Mononuclear cell (primary cell): ENCODE data around the gene NBDY. TPM values are rescaled to one million over a fixed set of nuclear protein-coding genes. Genes with fewer than 3 reads are reported as not detected.
"Not testable (repeated sequence)": the region's sequence is repeated elsewhere in the genome, so short reads cannot be mapped to it uniquely, and the experiment has no call there.

ENCODE experiments used
- H3K27me3 ChIP-seq: 2 replicates; pipeline ENCODE4 v1.6.0; 2011; ENCODE audit warnings: low read length, control low read depth; ENCODE audit not compliant: insufficient read depth
- H3K4me1 ChIP-seq: 2 replicates; pipeline ENCODE4 v1.5.1; 2011; ENCODE audit warnings: mild to moderate bottlenecking, low read length, control low read depth; ENCODE audit not compliant: insufficient read depth
- H3K4me3 ChIP-seq: 2 replicates; pipeline ENCODE4 v1.5.1; 2011; ENCODE audit warnings: mild to moderate bottlenecking, low read length, moderate library complexity
- H3K9me3 ChIP-seq: 2 replicates; pipeline ENCODE4 v1.5.1; 2011; ENCODE audit warnings: low read depth, mild to moderate bottlenecking, control low read depth, low read length
- total RNA-seq: library from RNA; depleted of rRNA; stranded (reverse); fragments of >200 nt; gene quantifications from one replicate; pipeline ENCODE4 v1.2.3, GENCODE V29; 2012

The NBDY gene
- total RNA-seq, 1 donor = 8.7 TPM

GRCh38 chrX:56760410-56761124 is 31.5 kb downstream of the NBDY start:
- H3K9me3 ChIP-seq, H3K4me3 ChIP-seq, H3K27me3 ChIP-seq: not testable (repeated sequence)
- peaks cover 33% of the 10 kb centered on the region for H3K4me1 ChIP-seq

DNA sequence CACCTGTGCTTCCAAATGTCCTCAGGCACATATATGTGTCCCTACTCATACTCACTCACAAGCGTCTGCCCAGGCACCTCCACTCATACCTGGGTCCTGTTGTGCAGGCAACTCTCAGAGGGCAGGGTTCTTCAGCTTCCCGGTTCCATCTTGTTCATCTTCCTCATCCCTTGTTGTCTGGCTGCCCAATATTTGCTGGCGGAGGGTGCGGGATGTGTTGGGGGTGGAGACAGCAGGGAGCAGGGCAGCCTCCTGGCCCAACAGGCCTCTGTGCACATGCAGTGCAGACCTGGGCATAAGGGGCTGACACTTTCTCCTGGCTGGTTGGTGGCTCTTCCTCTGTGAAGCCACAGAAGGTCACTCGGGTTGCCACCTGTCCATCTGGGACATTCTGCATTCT is 32.1 kb downstream of the NBDY start:
- Histone ChIP-seq H3K4me1 (peaks cover 39% of the 10 kb centered on the region), H3K27me3 (no peaks in the 10 kb centered on the region), H3K9me3 (no peaks in the 10 kb centered on the region), H3K4me3 (no peak overlapping the region)

DNA sequence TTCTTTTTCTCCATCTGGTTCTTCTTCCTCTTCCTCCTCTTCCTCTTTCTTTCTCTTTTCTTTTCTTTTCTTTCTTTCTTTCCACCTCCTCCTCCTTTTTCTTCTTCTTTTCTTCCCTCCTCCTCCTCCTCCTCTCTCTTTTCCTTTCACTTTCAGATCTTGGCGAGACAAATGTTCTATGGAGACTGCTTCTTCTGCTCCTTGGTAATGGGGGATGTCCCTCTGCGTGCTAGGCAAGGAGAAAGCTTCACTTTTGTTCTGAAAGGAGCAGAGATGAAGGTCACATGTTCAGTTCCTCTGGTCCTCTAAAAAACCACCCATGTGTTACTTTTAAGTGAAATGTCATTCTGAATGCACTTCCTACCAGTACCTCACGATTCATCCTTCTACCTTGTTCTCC is 33.2 kb downstream of the NBDY start:
- Histone ChIP-seq H3K27me3 (no peaks in the 10 kb centered on the region), H3K4me1 (peaks cover 47% of the 10 kb centered on the region), H3K4me3 (no peak overlapping the region), H3K9me3 (no peaks in the 10 kb centered on the region)

GRCh38 chrX:56762707-56763555 is 33.9 kb downstream of the NBDY start:
- Histone ChIP-seq H3K9me3 (no peaks in the 10 kb centered on the region), H3K27me3 (no peaks in the 10 kb centered on the region), H3K4me1 (peaks cover 47% of the 10 kb centered on the region), H3K4me3 (no peak overlapping the region)

DNA sequence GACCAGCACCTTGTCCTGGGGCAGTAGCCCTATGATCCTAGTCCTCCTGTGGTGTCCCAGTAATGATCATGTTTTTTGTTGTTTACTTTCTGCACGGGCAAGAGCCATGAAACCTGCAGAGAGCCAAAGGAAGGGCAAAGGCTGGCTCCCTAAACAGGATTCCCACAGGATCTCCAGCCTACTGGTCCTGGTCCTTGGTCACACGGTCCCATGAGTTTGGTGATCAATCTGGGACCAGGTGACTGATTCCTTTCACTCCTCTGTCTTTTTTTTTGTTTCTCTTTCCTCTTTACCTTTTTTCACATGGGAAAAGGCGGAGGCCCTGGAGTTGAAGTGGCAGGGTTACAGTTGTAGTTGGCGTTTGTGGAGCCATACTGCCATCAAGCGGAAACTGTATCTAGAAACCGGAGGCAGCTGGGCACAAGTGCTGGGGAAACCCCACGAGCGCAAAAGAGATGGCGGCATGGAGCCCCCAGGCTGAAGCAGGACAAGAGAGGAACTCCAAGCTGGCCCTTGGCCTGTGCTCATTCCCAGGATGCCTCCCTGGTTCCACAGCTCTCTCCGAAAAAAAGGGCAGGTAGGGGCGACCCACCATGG is 34.6 kb downstream of the NBDY start:
- Histone ChIP-seq H3K4me3 (no peak overlapping the region), H3K9me3 (no peaks in the 10 kb centered on the region), H3K27me3 (no peaks in the 10 kb centered on the region), H3K4me1 (peaks cover 47% of the 10 kb centered on the region)

DNA sequence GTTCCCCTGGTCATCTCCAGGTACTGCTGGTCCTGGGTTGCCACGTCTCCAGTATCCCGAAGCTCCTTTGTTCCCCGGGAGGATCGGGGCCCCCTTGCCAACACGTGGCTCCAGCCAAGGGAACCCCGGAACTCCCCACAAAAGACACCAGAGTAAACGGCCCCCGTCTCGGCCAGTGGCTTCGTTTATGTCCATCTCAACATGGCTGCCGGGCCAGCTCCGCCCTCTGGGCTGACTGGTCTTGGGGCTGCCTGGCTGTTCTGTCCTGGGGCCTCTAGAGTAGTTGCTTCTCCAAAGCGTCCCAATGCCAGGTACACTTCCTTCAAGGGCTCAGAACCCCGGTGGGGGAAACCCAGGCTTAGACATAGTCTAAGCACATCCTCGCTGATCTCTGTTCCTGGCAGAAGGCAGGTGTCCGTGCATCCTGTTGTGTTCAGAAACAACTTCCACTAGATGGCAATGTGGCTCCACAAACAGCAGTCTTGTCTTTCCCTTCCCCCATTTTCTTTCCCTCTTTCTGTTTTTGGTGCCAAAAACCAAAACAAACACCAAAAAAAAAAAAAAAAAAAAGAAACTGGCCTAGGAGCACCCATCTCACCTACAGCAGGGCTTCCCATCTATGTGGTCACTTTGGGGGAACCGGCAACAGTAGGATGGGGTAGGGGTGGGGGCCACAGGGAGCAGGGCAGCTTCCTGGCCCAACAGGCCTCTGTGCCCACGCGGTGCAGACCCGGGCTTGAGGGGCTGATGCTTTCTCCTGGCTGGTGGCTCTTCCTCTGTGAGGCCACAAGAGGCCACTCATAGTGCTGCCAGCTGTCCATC is 35.3 kb downstream of the NBDY start:
- H3K4me1 ChIP-seq = peaks cover 47% of the 10 kb centered on the region
- H3K4me3 ChIP-seq = no peak overlapping the region
- no peaks in the 10 kb centered on the region for H3K9me3 ChIP-seq
- no peaks in the 10 kb centered on the region for H3K27me3 ChIP-seq

DNA sequence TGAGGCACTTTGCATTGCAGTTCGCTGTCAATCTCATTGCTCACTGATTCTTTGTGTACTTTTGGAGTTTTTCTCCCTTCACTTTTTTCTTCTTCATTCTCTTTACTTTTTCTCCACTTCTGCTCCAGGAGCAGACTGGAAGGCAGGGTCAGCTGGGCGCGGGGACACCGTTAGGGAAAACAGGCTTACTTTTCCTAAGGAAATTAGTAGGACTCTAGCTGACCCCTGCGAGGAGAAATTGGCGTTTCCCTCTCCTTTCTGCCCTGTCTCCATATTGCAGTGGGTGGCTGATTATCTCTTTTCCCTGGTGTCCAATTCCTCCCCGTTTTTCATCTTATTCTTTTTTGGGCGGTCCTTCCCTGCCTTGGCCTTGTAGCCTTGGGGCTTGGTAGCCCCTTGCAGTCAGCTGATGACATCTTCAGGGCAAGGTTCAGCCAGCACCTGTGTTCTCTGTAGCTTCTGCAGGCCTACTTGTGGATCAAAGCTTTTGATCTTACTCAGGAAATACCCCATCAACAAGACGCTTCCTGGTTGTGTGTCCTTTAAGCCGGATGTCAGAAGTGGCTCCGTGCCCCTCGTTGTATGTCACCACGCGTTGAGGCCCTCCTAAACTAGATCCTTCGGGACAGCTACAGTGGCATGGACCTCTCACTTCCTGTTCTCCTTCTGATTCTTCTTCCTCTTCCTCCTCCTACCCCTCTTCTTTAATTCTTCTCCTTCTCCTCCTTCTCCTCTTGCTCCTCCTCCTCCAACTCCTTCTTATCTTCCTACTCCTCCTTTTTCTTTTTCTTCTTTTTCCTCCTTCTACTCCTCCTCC is 36.1 kb downstream of the NBDY start:
- Histone ChIP-seq H3K27me3 (no peaks in the 10 kb centered on the region), H3K9me3 (no peaks in the 10 kb centered on the region), H3K4me3 (no peak overlapping the region), H3K4me1 (peaks cover 47% of the 10 kb centered on the region)

GRCh38 chrX:56765811-56766553 is 36.9 kb downstream of the NBDY start:
- no peaks in the 10 kb centered on the region for H3K27me3 ChIP-seq
- H3K9me3 ChIP-seq = no peaks in the 10 kb centered on the region
- H3K4me3 ChIP-seq = no peak overlapping the region
- peaks cover 47% of the 10 kb centered on the region for H3K4me1 ChIP-seq

DNA sequence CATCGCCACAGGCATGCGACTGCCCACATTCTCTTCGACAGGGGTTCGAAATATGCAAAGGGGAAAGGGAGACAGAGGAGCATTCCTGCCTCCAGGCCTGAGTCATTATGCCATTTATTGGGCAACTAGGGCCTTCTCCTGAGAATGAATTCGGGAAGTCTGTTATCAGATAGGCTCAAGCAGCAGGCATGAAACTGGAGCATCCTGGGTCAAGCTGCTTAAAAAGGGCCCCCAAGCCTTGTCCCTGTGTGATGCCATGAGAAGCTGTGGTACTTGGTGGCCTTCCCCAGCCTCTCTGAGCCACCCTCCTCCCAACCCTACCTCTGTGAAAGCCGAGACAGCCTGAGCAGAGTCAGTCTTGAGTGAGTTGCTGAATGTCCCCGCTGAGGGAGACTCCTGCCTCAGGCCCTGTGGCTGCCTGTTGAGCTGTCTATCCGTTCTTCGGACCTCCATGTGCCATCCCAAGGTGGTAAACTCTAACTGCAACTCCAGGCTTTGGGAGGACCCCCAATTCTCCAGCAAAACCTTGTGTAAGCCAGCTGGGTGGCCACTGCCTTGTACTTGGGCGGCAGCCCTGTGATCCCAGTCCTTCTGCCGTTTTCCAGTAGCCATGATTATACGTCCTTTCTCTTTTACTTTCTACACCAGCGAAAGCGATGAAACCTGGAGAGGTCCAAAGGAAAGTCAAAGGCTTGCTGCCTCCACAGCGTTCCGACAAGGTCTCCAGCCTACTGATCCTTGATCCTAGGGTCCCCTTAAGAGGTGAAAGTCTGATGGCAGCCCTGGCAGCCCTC is 37.7 kb downstream of the NBDY start:
- Histone ChIP-seq H3K27me3 (no peaks in the 10 kb centered on the region), H3K4me3 (no peak overlapping the region), H3K4me1 (peaks cover 45% of the 10 kb centered on the region), H3K9me3 (no peaks in the 10 kb centered on the region)

- peaks cover 37% of the 10 kb centered on the region for H3K4me1 ChIP-seq
- not testable (repeated sequence) for H3K4me3 ChIP-seq, H3K9me3 ChIP-seq, H3K27me3 ChIP-seq
Observed at GRCh38 chrX:56767348-56768119, 38.5 kb downstream of the NBDY start.

GRCh38 chrX:56768120-56768660 is 39.1 kb downstream of the NBDY start:
- not testable (repeated sequence) for H3K4me3 ChIP-seq, H3K9me3 ChIP-seq, H3K27me3 ChIP-seq
- H3K4me1 ChIP-seq = peaks cover 31% of the 10 kb centered on the region

- H3K9me3 ChIP-seq, H3K4me1 ChIP-seq, H3K27me3 ChIP-seq, H3K4me3 ChIP-seq: not testable (repeated sequence)
Observed at GRCh38 chrX:56772675-56773521, 43.9 kb downstream of the NBDY start.
